ENCODE data around the gene PTTG1IP. TPM values are rescaled to one million over a fixed set of nuclear protein-coding genes. Genes with fewer than 3 reads are reported as not detected.

The PTTG1IP gene
- total RNA-seq, 1 experiment from 2014 or later: 239 TPM

DNA sequence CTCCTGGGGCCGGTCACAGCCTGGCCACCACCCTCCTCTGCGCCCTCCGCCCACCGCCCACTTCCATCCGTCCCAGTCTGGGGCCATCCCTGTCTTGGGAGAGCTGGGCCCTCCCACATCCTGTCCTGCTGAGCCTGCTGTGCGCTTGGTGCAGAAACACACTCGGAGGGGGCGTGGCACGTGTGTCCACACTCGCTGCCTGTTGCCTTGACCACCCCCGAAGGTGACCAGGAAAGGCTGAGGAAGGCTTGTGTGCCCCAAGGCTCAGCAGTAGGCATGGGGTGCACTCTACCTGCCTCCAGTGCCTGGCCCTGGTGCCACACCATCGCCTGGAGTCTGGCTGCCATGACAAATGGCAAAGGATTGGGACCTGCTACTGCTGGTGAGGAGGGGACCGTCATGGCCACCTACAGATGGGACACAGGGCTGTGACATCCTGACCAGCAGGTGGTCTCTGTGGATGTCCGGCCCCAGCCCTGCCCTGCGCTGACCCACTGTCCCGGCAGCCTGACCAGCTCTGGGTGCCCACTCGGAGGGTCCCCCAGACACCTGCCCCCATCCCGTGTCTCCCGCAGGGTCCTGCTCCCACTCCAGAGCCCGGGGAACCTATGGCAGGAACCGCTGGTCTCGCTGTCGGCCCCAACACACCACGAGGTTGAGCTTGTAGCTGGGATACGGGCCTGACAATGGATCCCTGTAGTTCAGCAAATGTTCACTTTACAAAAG, 23.2 kb upstream of the PTTG1IP start:
- DNase-seq (ENCODE audit: low spot score): no peak

DNA sequence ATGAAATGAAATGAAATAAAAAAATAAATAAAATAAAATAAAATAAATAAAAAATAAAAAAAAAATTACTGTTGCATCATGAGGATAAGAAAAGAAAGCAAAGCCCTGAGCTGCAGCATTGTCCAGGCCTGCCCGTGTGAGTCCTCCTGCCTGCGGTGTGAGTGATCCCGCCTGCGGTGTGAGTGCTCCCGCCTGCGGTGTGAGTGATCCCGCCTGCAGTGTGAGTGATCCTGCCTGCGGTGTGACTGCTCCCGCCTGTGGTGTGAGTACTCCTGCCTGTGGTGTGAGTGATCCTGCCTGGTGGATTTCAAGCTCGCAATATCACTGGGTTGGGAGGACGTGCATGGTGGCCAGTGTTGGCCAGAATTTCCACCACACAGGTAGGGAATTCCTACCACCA, 22.4 kb upstream of the PTTG1IP start:
- DNase-seq (ENCODE audit: low spot score): no peak

DNA sequence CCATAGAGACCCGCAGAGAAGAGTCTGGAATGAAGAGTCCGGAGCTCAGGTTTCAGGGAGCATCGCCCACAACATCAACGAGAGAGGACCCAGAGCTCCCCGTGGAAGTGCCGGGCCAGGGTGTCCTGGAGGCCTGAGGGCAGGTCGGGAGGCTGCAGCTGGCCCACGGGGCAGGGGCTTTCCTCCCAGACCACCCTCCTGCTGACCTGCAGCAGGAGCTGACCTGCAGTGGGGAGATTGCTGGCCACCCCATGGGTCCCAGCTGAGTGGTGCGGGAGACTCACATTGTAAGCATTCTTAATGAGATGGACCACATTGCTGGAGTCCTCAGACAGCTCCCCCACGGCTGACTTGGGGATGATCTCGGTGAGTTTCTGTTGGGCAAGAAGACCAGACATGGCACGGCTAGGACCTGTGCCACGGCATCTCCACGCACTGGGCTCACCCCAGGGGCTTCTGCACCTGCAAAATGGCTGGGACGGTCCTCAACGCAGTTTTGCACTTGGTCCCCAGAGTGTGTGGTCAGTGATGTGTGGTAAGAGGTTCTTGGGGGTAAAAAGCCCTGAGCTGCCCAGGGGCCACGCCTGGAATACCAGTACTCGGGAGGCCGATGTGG, 21.3 kb upstream of the PTTG1IP start:
- no peak for DNase-seq (ENCODE audit: low spot score)

DNA sequence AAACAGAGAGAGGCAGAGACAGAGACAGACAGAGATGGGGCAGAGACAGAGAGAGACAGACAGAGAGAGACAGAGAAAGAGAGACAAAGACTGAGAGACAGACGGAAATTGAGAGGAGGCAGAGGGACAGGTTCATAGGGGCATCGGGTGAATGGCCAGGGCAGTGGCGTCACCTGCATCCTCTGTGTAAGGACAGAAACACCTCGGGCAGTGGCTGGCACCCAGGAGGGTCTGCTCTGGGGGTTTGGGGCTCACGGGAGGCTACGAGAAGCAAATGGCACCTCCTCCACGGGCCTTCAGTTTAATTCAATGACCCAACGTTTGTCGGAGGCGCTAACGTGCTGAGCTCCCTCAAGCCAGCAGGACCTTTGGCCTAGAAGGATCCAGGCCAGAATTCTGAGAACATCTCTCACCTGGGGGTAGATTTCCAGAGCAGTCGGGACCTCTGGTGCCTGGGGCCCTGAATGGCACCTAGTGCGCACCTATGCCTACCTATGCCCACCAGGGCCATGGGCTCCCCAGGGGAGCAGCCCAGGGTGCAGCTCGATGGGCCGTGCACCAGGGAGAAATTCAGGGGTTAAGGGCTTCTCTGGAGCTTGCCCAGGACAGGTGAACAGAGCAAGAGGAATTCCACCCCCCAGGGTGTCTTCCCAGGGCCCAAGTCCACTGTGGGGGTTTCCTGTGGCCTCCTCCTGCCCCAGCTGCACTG, 20.6 kb upstream of the PTTG1IP start:
- DNase-seq (ENCODE audit: low spot score): no peak

DNA sequence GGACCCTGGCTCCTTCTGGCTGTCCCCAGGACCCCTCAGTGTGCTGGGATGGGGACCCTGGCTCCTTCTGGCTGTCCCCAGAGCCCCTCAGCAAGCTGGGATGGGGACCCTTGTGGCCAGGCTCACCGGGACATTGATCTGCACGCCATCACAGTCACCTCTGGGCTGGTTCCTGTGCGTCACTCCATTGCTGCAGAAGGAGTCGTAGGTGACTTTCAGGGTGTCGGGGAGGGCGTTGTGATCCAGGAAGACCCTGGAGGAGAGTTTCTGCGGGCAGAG, 19.7 kb upstream of the PTTG1IP start:
- no peak for DNase-seq (ENCODE audit: low spot score)

DNA sequence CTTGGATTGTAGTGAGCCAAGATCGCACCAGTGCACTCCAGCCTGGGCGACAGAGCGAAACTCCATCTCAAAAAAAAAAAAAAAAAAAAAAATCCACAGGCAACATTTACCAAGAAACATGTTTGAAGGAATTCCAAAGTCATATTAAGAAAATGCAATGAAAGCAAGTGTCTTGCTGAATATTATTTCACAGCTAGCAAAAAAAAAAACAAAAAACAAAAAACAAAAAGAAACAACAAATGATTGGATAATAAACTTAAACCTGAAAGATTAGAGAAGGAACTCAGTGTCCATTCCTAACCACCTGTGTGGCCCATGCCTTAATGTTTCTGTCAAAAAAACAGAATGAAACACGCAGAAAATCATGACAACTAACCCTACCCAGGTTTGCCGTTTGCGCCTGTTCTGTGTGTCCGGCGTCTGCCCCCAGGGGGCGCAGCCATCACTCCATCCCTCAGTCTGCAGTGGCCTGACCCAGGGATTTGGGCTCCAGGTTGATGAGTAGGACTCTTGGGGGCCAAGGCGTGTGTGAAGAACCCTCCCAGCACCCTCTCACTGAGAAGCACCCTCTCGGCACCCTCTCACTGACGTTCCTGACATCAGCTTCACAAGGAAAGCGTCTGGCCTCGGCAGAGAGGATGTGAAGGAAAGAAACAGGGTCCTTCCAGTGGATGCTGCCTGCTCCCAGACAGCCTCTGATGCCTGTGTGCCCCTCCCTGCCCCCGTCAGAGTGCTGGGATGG, 19.2 kb upstream of the PTTG1IP start:
- DNase-seq (ENCODE audit: low spot score): no peak

DNA sequence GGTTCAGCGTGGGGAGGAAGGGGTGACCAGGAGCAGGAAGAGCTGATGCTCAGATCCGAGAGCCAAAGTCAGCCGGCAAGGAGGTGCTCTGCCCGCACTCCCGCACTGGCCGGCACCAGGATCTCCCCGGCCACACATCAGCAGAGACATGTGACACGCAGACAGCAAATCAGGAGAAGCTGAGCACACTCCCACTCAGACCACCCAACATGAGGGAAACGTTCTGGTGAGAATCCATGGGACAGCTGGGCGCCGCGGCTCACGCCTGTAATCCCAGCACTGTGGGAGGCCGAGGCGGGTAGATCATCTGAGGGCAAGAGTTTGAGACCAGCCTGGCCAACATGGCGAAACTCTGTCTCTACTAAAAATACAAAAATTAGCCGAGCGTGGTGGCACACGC, 18.6 kb upstream of the PTTG1IP start:
- DNase-seq (ENCODE audit: low spot score): no peak

DNA sequence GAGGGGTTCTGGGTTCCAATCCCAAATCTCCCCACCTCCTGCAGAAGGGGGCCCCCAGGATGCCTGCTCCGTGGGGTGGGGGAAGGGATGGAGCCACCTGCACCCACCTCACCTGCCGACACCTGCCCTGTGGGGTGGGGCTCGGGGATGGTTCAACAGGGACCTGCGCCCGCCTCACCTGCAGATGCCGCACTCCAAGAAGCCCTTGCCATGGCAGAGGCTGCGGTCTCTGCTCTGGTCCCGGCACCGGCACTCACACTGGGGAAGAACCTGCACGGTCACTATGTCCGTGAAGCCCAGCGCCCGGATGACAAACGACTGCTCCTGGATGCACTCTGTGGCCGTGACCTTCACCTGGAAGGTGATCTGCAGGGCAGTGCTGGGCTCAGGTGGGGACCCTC, 18.1 kb upstream of the PTTG1IP start:
- no peak for DNase-seq (ENCODE audit: low spot score)

DNA sequence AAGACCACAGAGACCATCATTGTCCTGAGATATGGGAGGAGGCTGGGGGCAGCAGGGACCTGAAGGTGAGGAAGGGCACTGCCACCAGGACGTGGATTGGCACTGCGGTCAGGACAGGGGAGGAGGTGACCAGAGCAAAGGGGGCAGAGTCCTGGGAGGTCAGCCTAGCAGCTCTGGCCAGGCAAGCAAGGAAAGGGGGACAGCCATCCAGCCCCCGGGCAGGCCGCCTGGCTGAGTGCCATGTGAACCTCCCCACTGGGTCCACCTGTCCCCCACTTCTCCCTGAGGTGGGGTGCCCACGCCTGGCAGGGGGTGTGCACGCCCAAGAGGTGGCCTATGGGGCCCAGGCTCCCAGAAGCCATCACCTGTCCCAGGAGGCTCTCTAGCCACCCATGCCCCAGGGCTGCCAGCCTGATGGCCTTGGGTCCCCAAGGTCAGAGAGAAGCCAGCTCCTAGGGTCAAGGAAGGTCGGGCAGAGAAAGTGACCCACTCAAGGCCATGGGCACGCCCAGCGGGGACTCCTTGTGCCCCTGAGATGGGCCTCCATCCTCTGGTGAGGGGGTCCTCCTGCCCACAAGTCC, 17.6 kb upstream of the PTTG1IP start:
- no peak for DNase-seq (ENCODE audit: low spot score)

DNA sequence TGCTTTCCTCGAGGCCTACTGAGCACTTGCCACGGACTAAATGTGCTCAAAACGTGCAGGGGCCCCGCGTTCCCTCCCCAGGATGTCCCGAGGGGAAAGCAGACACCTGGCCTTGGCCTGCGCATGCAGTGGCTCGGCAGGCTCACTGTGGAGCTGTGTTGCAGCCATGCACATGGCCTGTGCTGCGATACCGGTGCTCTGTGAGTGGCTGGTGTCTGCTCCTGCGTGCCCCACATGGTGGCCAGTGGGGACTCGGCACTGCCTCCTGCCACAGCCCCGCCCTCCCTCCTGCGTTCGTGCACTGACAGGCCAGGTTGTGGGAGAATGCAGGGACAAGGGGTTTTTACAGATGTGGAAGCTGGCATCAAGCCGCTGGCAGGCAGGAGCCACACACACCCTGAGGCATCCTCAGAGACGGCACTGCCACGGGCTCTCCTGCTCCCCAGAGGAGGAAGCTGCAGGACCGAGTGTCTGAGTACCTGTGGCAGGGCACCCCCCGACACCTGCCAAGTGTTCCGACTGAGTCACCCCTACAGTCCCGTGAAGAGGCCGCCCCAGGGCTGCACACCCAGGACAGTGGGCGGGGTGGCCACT, 16.9 kb upstream of the PTTG1IP start:
- no peak for DNase-seq (ENCODE audit: low spot score)

DNA sequence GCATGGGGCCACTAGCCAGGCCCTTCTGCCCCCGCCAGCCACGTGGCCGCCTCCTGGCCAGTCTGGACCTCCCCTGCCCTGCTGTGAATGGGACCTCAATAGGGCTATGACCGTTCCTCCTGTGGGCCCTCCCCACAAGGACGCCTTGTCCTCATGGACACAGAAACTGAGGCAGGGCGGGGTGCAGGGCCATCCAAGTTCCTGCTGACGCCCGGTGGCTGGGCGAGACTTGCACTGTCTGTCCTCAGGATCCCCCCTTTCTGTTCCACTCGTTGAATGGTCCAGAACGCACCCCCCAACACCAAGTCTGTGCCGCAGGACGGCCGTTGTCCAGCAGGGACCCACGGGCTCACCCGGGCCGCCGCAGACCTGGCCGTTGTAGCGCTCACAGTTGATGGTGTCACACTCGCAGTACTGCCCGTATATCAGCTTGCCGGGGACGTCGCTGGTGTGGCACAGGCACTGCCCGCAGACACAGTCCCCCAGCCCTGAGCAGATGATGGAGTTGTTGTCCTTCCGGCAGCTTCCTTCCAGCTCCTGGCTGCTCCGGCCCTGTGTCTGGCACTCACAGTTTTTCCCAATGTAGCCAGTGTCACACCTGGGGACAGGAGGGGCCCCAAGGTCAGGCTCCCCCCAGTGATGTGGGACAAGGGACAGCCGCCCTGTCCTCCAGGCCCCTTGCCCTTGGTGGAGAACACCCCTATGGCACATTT, 16.3 kb upstream of the PTTG1IP start:
- DNase-seq (ENCODE audit: low spot score): no peak

DNA sequence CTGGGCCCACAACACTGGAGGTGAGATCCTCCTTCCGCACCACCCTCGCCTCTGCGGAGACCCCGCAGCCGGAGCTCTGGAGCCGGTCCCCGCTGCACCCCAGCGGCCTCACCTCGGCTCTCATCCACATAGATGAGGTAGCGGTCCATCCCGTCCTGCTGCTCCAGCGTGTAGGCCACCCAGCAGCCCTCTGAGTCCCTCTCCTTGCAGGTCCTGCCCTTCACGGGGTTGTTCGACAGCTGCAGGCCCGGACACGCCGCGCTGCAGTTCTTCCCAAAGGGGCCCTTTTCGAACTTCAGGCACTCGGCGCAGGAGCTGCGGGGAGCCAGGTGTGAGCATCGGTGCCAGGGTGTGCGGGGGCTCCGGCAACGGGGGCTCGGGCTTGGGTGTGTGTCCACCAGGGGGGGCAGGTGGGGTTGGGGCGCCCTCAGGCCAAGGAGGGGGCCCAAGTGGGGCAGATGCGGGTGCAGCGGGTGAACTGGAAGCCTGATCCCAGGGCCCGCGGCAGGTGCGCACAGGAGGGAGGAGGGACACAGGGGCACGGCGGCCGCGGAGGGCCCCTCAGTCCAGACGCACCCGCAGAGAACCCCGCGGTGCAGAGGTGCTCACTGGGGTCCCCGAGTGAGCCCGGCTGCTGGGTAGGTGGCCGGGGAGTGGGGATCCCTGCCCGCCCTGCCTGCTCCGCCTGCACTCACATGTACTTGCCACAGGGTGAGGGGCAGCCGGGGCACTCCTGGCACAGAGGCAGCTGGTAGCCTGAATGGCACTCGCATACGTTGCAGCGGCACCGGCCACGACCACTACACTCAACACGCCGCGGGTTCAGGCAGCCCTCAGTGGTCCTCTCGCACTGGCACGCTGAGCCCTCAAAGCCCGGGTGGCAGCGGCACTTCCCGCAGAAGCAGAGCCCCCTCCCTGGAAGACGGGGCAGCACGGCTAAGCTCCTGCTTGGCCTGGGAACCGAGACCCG, 15.4 kb upstream of the PTTG1IP start:
- no peak for DNase-seq (ENCODE audit: low spot score)

DNA sequence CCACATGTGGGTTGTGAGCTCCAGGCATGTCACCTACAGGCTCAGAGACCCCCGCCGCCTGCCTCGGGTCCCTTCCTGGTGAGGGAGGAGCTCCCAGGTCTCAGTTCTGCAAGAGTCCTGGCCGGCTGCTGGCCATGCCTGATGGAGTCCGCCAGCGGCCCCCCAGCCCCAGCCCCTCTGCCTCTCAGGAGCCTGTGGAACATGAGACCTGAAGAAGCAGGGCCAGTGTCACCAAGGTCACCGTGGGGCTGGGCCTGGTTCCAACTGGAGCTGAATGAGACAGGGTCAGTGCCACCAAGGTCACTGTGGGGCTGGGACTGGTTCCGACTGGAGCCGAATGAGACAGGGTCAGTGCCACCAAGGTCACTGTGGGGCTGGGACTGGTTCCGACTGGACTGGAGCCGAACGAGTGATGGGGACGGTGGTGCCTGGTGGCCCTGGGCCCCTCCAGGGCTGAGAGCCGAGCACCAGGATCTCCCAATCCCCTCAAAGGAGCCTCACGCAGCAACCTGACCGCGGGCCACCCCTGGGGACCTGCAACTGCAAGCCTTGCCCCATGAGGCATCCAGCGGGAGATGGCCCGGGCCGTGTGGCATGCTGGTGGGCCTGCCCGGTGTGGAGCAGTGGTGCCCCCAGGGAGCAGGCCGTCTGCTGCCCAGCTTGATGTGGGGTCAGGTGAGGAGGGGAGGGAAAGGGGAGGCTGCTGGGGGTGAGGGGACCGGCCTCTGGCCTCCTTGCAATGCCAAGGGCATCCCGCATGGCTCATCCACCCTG, 14.5 kb upstream of the PTTG1IP start:
- no peak for DNase-seq (ENCODE audit: low spot score)

DNA sequence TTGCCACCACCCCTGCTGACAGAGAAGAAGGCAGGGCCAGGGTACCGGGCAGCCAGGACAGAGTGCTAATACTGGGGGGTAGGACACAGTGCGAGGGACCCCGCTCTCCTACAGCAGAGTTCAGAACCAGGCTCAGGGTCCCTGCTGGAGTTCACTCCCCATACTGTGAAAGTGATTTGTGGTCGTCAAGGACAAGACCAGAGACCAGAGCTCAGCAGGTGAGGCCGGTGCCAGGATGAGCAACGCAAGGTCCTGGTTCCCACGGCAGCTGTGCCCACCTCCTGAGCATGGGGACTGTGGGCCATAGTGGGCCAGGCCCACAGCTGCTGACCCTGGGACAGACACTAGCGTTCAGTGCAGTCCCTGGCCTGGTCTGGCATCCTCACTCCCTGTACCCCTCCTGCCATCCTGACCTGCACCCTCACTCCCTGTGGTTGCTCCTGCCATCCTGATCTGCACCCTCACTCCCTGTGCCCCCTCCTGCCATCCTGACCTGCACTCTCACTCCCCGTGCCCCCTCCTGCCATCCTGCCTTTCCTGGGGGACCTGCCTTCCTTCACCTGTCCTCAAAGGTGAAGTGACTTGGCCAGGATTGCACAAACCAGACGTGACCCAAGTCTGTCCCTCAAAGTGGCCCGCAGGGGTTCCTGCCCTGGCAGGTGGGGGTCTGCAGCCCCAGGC, 13.8 kb upstream of the PTTG1IP start:
- no peak for DNase-seq (ENCODE audit: low spot score)

DNA sequence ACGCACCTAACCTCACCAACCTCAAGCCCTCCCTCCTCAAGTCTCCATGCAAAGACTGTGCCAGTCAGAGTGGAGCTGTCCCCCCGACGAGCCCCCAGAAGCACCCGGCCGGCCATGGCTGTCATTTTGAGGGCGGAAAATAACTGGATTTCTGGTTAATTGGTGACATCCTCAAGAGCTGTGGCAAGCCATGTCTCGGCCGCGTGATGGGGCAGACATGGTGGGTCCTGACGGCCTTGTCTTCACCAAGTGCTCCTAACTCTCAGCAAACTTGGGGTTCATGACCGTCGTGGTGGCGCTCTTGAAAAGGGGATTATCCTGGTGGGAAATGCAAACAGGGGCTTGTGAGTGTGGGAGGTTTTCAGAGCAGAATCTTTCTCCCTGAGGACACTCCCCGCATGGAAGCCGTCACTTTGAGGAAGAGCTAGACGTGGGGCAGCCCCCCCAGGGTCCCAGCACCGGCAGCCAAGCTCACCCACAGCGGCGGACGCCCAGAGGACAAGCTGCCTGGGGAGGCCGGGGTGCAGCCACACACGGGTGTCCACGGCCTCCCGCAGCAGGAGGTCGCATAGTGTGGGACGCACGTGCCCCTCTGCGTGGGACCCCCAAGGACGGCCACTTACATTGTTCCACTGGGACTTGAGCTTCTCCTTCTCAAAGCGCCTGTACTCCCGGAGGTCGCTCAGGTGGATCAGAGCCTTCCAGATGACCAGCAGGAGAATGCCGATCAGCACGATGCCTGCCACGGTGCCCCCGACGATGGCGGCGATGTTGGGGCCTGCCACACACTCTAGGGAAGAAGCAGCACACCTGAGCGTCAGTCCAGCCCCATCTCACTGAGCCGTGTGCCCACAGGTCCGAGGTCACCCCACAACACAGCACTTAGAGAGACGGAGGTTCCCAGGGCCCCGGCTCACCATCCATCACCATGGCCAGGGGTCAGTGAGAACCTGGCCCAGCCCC, 12.9 kb upstream of the PTTG1IP start:
- no peak for DNase-seq (ENCODE audit: low spot score)

DNA sequence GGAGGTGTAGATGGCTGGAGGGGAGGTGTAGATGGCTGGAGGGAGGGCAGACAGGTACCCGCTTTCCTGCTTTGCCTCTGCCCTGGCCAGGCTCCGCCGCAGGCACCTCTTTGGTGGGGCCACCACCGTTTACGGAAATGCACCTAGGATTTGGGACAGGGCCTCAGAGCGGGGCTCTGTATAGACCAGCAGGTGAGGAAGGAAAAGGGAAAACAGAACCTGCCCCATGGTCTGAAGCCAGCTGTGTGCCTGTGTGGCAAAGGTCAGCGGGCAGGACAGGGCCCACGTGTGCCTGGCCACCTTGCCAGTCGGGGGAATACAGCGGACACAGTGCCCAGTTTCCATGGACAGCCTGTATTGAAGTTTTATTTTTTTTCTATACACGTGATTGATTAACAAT, 12.1 kb upstream of the PTTG1IP start:
- no peak for DNase-seq (ENCODE audit: low spot score)

DNA sequence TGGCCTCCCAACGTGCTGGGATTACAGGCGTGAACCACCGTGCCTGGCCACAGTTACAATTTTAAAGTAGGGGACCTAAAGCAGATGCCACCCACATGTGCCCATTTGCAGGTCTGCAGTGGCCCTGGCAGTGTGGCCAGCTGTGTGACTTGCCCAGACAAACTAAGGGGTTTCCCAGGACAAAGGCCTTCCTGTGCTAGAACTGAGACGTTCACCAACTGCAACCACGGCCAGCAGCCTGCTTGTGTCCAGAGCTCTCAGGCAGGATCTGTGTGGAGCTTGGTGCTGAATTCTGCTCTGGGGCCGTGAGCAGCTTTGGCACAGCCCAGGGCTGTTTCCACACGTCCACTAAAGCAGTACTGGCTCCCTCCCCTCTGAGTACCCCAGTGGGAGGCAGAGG, 10.6 kb upstream of the PTTG1IP start:
- no peak for DNase-seq (ENCODE audit: low spot score)

DNA sequence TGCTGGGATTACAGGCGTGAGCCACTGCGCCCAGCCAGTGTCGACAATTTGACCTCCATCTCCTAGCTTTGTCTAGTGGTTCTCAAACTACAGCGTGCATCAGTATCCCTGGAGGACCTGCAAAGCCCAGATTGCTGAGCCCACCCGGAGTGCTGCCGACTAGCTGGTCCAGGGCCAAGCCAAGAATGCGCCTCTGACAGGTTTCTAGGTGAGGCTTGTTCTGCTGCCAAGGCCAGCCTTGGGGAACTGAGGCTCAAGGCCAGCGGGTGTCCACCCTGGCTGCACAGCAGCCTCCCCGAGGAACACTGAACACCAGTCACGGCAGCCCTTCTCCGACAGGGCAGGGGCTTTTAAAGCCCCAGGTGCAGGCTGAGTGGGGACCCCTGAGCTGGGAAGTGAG, 9.8 kb upstream of the PTTG1IP start:
- no peak for DNase-seq (ENCODE audit: low spot score)

Data from H4 (cell line).